HK-2 (cell line): ENCODE measurements around the gene CYP27C1.
"Not testable (repeated sequence)": the region's sequence is repeated elsewhere in the genome, so short reads cannot be mapped to it uniquely, and the experiment has no call there.

ENCODE experiments used
- DNase-seq: peaks from one replicate; pipeline ENCODE4 v3.0.0-alpha.2; 2018; ENCODE audit not compliant: unreplicated experiment

CYP27C1 gene, protein sequence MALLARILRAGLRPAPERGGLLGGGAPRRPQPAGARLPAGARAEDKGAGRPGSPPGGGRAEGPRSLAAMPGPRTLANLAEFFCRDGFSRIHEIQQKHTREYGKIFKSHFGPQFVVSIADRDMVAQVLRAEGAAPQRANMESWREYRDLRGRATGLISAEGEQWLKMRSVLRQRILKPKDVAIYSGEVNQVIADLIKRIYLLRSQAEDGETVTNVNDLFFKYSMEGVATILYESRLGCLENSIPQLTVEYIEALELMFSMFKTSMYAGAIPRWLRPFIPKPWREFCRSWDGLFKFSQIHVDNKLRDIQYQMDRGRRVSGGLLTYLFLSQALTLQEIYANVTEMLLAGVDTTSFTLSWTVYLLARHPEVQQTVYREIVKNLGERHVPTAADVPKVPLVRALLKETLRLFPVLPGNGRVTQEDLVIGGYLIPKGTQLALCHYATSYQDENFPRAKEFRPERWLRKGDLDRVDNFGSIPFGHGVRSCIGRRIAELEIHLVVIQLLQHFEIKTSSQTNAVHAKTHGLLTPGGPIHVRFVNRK

GRCh38 chr2:127220102-127220767 is at the start of gene CYP27C1:
TSS of gene CYP27C1 (minus strand) at chr2:127220299. CDS start at chr2:127220270, 29 bp downstream.
- DNase-seq = no peak

- DNase-seq = no peak
Observed at GRCh38 chr2:127261804-127262406, 41.8 kb upstream of the CYP27C1 start.

GRCh38 chr2:127259355-127259754 is 39.3 kb upstream of the CYP27C1 start:
- no peak for DNase-seq

- no peak for DNase-seq
Observed at GRCh38 chr2:127256866-127257265, 36.8 kb upstream of the CYP27C1 start.

GRCh38 chr2:127256381-127256780 is 36.3 kb upstream of the CYP27C1 start:
- no peak for DNase-seq

GRCh38 chr2:127255721-127256120 is 35.6 kb upstream of the CYP27C1 start:
- DNase-seq = no peak

DNA sequence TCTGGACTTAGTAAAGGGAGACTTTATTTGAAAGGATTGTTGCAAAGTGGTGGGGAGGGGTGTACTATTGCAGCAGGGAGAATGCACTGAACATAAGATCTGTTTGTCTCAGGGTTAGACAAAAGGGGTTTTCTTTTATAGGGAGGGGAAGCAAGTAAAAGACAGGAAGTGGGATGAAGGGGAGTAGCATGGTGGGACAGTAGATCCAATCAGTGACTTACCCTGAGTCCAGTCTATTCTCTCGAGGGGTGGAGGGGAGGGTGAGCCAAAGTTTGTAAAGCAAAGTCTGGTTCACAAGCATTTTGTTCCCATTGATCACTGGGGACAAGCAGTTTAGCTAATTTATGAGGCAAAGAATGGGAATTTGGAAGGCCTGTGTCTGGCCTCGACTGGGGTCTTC is 35.0 kb upstream of the CYP27C1 start:
- DNase-seq = no peak

- DNase-seq = peak; percentile 10
Observed at GRCh38 chr2:127254386-127254981, 34.4 kb upstream of the CYP27C1 start.

DNA sequence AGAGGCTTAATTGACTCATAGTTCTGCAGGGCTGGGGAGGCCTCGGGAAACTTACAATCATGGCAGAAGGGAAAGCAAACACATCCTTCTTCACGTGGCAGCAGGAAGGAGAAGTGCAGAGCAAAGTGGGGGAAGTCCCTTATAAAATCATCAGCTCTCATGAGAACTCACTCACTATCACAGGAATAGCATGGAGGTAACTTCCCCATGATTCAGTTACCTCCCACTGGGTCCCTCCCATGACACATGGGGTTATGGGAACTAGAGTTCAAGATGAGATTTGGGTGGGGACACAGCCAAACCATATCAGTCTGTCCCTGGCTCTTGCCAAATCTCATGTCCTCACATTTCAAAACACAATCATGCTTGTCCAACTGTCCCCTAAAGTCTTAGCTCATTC is 21.1 kb upstream of the CYP27C1 start:
- not testable (repeated sequence) for DNase-seq

DNA sequence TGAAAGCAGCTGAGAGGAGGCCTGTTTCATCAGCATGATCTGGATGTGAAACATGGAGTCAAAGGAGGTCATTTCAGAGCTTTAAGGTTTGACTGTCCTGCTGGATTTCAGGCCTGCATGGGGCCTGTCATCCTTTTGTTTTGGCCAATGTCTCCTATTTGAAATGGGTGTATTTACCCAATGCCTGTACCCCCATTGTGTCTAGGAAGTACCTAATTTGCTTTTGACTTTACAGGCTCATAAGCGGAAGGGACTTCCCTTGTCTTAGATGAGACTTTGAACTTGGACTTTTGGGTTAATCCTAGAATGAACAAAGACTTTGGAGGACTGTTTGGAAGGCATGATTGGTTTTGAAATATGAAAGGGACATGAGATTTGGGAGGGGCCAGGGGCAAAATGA is 19.3 kb upstream of the CYP27C1 start:
- no peak for DNase-seq

GRCh38 chr2:127237768-127238167 is 17.7 kb upstream of the CYP27C1 start:
- not testable (repeated sequence) for DNase-seq

DNA sequence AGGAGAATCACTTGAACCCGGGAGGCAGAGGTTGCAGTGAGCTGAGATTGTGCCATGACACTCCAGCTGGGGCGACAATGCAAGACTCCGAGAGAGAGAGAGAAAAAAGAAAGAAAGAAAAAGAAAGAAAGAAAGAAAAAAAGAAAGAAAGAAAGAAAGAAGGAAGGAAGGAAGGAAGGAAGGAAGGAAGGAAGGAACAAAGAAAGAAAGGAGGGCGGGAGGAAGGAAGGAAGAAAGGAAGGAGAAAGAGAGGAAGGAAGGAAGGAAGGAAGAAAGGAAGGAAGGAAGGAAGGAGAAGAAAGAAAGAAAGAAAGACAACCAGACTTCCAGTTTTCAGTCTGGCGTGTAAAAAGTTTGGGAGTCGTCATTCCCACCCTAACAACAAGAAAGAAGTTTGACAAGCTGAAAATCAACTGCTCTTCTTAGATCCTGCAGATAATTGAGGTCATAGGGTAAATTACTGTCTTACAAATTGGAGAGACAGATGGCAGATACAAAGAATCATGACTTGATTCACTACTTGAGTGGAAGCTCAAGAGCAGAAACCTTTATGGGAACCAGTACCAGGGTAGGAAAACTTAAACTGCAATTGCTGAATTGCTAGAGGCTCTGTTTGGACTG is 15.1 kb upstream of the CYP27C1 start:
- no peak for DNase-seq

GRCh38 chr2:127233710-127234109 is 13.6 kb upstream of the CYP27C1 start:
- no peak for DNase-seq

GRCh38 chr2:127231130-127231865 is 11.2 kb upstream of the CYP27C1 start:
- no peak for DNase-seq

DNA sequence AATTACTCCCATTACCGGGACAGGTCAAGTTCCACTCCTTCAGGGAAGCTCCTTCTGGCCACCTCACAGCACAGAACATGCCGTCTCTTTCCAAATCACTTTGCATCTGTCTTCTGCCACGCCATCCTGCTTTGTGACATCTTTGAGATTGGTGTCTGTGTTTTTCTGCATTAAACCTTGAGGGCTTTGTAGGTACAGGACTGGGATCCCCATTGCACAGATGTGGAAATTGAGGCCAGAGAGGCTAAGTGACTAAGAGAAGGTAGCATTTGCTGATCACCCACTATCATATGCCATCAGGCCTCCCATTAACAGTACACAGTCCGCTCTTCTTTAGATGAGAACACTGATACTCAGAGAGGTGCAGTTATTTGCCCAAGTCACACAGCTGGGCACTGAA is 9.5 kb upstream of the CYP27C1 start:
- DNase-seq = no peak

GRCh38 chr2:127228102-127228501 is 8.0 kb upstream of the CYP27C1 start:
- DNase-seq = no peak

GRCh38 chr2:127227264-127227660 is 7.2 kb upstream of the CYP27C1 start:
- not testable (repeated sequence) for DNase-seq

- peak; percentile 80 for DNase-seq
Observed at GRCh38 chr2:127226520-127227263, 6.6 kb upstream of the CYP27C1 start.

- no peak for DNase-seq
Observed at GRCh38 chr2:127226132-127226519, 6.0 kb upstream of the CYP27C1 start.
